ENCODE measurements around the gene WWC2. TPM values are rescaled to one million over a fixed set of nuclear protein-coding genes. Genes with fewer than 3 reads are reported as not detected.

The WWC2 gene
- total RNA-seq, 1 experiment from 2014 or later, result 126 TPM

DNA sequence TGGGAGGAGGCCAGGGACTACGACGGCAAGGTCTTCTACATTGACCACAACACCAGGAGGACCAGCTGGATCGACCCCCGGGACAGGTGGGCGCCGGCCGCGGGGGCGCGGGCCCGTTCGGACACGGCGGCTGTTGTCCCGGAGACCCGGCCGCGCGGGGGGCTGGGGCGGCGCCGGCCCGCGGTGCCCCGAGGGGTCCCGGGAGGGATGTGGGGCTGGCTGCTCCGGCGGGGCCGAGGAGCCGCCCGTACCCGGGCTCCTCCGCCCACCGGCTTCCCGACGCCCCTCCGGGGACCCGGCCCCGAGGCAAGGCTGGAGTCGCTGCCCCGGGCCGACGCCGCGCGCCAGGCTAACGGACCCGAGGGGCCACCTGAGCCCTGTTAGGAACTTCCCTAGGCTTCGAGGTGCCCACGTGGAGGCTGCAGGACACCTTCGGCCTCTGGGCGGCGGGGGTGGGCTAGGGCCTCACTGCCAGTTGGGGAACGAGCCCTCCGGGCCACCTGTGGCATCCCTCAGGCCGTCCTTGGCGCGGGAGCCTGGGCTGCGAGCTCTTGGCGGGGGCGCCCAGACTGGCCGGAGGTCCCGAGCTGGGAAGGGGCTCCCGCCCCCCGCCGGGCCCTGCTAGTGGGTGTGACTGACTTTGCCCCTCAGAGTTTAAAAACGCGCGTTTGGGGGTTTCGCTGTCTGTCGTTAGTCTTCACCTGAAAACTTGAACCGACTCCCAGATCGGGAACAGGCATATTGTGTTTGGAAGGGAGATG lies 660 bp downstream of the WWC2 start:
- Mint-ChIP-seq H3K27ac (no peak overlapping the region), H3K4me1 (peaks cover 54% of the 10 kb centered on the region), H3K4me3 (peak overlapping the region; percentile 83), H3K27me3 (ENCODE audit: low read depth) (peaks cover 3% of the 10 kb centered on the region), H3K36me3 (no peaks in the 10 kb centered on the region), H3K9me3 (no peaks in the 10 kb centered on the region)
- CTCF ChIA-PET, result interaction anchor here (0.6 to 1.6 kb wide), 4 partner anchors 15 to 163 kb away, joined by 3 to 4 read pairs (median 4); no protein-coding TSS in a partner anchor
- POLR2A ChIA-PET, result interaction anchor here (1.3 kb wide), 1 partner anchor 11 kb away, joined by 8 read pairs; no protein-coding TSS in a partner anchor
- ATAC-seq (peak; percentile 30), DNase-seq (ENCODE audit: low spot score) (peak; percentile 84)
- no peak for TF ChIP-seq EMX1 (CRISPR knock-in tag; IDR thresholded peaks at IDR 0.05)
- TF ChIP-seq, protein P1, sequence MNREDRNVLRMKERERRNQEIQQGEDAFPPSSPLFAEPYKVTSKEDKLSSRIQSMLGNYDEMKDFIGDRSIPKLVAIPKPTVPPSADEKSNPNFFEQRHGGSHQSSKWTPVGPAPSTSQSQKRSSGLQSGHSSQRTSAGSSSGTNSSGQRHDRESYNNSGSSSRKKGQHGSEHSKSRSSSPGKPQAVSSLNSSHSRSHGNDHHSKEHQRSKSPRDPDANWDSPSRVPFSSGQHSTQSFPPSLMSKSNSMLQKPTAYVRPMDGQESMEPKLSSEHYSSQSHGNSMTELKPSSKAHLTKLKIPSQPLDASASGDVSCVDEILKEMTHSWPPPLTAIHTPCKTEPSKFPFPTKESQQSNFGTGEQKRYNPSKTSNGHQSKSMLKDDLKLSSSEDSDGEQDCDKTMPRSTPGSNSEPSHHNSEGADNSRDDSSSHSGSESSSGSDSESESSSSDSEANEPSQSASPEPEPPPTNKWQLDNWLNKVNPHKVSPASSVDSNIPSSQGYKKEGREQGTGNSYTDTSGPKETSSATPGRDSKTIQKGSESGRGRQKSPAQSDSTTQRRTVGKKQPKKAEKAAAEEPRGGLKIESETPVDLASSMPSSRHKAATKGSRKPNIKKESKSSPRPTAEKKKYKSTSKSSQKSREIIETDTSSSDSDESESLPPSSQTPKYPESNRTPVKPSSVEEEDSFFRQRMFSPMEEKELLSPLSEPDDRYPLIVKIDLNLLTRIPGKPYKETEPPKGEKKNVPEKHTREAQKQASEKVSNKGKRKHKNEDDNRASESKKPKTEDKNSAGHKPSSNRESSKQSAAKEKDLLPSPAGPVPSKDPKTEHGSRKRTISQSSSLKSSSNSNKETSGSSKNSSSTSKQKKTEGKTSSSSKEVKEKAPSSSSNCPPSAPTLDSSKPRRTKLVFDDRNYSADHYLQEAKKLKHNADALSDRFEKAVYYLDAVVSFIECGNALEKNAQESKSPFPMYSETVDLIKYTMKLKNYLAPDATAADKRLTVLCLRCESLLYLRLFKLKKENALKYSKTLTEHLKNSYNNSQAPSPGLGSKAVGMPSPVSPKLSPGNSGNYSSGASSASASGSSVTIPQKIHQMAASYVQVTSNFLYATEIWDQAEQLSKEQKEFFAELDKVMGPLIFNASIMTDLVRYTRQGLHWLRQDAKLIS (CRISPR knock-in tag; IDR thresholded peaks at IDR 0.05; ENCODE audit: borderline replicate concordance), result no peak
- TF ChIP-seq, protein P2, sequence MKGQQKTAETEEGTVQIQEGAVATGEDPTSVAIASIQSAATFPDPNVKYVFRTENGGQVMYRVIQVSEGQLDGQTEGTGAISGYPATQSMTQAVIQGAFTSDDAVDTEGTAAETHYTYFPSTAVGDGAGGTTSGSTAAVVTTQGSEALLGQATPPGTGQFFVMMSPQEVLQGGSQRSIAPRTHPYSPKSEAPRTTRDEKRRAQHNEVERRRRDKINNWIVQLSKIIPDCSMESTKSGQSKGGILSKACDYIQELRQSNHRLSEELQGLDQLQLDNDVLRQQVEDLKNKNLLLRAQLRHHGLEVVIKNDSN (CRISPR knock-in tag; IDR thresholded peaks at IDR 0.05), result peak; percentile 71
- no peak for TF ChIP-seq FOXJ3 (CRISPR knock-in tag; IDR thresholded peaks at IDR 0.05; ENCODE audit: borderline replicate concordance)
- TF ChIP-seq, protein P3, sequence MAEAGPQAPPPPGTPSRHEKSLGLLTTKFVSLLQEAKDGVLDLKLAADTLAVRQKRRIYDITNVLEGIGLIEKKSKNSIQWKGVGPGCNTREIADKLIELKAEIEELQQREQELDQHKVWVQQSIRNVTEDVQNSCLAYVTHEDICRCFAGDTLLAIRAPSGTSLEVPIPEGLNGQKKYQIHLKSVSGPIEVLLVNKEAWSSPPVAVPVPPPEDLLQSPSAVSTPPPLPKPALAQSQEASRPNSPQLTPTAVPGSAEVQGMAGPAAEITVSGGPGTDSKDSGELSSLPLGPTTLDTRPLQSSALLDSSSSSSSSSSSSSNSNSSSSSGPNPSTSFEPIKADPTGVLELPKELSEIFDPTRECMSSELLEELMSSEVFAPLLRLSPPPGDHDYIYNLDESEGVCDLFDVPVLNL (CRISPR knock-in tag; IDR thresholded peaks at IDR 0.05; ENCODE audit: borderline replicate concordance, low read depth), result 0 out of 2 replicates have a peak, but pooled peaks have one; percentile 11
- no peak for TF ChIP-seq TCF7 (CRISPR knock-in tag; IDR thresholded peaks at IDR 0.05; ENCODE audit: low read depth)
- TF ChIP-seq, protein P4, sequence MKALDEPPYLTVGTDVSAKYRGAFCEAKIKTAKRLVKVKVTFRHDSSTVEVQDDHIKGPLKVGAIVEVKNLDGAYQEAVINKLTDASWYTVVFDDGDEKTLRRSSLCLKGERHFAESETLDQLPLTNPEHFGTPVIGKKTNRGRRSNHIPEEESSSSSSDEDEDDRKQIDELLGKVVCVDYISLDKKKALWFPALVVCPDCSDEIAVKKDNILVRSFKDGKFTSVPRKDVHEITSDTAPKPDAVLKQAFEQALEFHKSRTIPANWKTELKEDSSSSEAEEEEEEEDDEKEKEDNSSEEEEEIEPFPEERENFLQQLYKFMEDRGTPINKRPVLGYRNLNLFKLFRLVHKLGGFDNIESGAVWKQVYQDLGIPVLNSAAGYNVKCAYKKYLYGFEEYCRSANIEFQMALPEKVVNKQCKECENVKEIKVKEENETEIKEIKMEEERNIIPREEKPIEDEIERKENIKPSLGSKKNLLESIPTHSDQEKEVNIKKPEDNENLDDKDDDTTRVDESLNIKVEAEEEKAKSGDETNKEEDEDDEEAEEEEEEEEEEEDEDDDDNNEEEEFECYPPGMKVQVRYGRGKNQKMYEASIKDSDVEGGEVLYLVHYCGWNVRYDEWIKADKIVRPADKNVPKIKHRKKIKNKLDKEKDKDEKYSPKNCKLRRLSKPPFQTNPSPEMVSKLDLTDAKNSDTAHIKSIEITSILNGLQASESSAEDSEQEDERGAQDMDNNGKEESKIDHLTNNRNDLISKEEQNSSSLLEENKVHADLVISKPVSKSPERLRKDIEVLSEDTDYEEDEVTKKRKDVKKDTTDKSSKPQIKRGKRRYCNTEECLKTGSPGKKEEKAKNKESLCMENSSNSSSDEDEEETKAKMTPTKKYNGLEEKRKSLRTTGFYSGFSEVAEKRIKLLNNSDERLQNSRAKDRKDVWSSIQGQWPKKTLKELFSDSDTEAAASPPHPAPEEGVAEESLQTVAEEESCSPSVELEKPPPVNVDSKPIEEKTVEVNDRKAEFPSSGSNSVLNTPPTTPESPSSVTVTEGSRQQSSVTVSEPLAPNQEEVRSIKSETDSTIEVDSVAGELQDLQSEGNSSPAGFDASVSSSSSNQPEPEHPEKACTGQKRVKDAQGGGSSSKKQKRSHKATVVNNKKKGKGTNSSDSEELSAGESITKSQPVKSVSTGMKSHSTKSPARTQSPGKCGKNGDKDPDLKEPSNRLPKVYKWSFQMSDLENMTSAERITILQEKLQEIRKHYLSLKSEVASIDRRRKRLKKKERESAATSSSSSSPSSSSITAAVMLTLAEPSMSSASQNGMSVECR (CRISPR knock-in tag; IDR thresholded peaks at IDR 0.05; ENCODE audit: borderline replicate concordance), result peak; percentile 50; the same call in 1 of the 2 replicates
- TF ChIP-seq ZBTB21 (CRISPR knock-in tag; IDR thresholded peaks at IDR 0.05; ENCODE audit: borderline replicate concordance), result no peak
- no peak for TF ChIP-seq GTF2I (CRISPR knock-in tag; conservative IDR thresholded peaks at IDR 0.05)
- TF ChIP-seq ZNF263 (CRISPR knock-in tag; IDR thresholded peaks at IDR 0.05; ENCODE audit: low read depth), result no peak
- no peak for TF ChIP-seq JAZF1 (CRISPR knock-in tag; IDR thresholded peaks at IDR 0.05)
- TF ChIP-seq, protein P5, sequence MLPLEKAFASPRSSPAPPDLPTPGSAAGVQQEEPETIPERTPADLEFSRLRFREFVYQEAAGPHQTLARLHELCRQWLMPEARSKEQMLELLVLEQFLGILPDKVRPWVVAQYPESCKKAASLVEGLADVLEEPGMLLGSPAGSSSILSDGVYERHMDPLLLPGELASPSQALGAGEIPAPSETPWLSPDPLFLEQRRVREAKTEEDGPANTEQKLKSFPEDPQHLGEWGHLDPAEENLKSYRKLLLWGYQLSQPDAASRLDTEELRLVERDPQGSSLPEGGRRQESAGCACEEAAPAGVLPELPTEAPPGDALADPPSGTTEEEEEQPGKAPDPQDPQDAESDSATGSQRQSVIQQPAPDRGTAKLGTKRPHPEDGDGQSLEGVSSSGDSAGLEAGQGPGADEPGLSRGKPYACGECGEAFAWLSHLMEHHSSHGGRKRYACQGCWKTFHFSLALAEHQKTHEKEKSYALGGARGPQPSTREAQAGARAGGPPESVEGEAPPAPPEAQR (CRISPR knock-in tag; IDR thresholded peaks at IDR 0.05), result no peak
- TF ChIP-seq, protein P6, sequence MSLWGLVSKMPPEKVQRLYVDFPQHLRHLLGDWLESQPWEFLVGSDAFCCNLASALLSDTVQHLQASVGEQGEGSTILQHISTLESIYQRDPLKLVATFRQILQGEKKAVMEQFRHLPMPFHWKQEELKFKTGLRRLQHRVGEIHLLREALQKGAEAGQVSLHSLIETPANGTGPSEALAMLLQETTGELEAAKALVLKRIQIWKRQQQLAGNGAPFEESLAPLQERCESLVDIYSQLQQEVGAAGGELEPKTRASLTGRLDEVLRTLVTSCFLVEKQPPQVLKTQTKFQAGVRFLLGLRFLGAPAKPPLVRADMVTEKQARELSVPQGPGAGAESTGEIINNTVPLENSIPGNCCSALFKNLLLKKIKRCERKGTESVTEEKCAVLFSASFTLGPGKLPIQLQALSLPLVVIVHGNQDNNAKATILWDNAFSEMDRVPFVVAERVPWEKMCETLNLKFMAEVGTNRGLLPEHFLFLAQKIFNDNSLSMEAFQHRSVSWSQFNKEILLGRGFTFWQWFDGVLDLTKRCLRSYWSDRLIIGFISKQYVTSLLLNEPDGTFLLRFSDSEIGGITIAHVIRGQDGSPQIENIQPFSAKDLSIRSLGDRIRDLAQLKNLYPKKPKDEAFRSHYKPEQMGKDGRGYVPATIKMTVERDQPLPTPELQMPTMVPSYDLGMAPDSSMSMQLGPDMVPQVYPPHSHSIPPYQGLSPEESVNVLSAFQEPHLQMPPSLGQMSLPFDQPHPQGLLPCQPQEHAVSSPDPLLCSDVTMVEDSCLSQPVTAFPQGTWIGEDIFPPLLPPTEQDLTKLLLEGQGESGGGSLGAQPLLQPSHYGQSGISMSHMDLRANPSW (CRISPR knock-in tag; conservative IDR thresholded peaks at IDR 0.05; ENCODE audit: low read depth), result no peak
- no peak for TF ChIP-seq SOX15 (CRISPR knock-in tag; IDR thresholded peaks at IDR 0.05)
- TF ChIP-seq RORB (CRISPR knock-in tag; IDR thresholded peaks at IDR 0.05), result no peak
- no peak for TF ChIP-seq NR3C1 (CRISPR knock-in tag; conservative IDR thresholded peaks at IDR 0.05; ENCODE audit: low read depth)
- no peak for TF ChIP-seq ATF1 (CRISPR knock-in tag; IDR thresholded peaks at IDR 0.05)
- TF ChIP-seq ESRRA (CRISPR knock-in tag; IDR thresholded peaks at IDR 0.05; ENCODE audit: borderline replicate concordance), result peak; percentile 42; the same call in 1 of the 2 replicates
- TF ChIP-seq, protein P7, sequence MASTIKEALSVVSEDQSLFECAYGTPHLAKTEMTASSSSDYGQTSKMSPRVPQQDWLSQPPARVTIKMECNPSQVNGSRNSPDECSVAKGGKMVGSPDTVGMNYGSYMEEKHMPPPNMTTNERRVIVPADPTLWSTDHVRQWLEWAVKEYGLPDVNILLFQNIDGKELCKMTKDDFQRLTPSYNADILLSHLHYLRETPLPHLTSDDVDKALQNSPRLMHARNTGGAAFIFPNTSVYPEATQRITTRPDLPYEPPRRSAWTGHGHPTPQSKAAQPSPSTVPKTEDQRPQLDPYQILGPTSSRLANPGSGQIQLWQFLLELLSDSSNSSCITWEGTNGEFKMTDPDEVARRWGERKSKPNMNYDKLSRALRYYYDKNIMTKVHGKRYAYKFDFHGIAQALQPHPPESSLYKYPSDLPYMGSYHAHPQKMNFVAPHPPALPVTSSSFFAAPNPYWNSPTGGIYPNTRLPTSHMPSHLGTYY (CRISPR knock-in tag; IDR thresholded peaks at IDR 0.05), result no peak
- TF ChIP-seq SMAD4 (CRISPR knock-in tag; IDR thresholded peaks at IDR 0.05), result no peak
